Ovary (tissue), 3 donors: Measurements from ENCODE around the gene GNG8.

ENCODE experiments used
- CTCF ChIP-seq, 3 donors: fragments of 450-650 bp in 2 of 3; fragments of 200-600 bp in 1 of 3; IDR thresholded peaks; one replicate each; pipeline versions ENCODE4 v1.5.1 to v1.8.0; 2016 to 2022; ENCODE audit warnings: antibody characterized with exemption in 3 of 3, mild to moderate bottlenecking in 1 of 3
- EP300 ChIP-seq: sonication (generic); formaldehyde crosslinking; IDR thresholded peaks from one replicate; pipeline ENCODE4 v1.6.1; 2017; ENCODE audit warnings: antibody characterized with exemption
- donor health status: DM: no; HTN: no; CAD: no.

GRCh38 chr19:46630586-46631205, 5.3 kb downstream of the GNG8 start:
- no peak for TF ChIP-seq CTCF (IDR thresholded peaks at IDR 0.05)
- TF ChIP-seq EP300, result no peak
